ENCODE measurements around the gene HECTD4.

DNA sequence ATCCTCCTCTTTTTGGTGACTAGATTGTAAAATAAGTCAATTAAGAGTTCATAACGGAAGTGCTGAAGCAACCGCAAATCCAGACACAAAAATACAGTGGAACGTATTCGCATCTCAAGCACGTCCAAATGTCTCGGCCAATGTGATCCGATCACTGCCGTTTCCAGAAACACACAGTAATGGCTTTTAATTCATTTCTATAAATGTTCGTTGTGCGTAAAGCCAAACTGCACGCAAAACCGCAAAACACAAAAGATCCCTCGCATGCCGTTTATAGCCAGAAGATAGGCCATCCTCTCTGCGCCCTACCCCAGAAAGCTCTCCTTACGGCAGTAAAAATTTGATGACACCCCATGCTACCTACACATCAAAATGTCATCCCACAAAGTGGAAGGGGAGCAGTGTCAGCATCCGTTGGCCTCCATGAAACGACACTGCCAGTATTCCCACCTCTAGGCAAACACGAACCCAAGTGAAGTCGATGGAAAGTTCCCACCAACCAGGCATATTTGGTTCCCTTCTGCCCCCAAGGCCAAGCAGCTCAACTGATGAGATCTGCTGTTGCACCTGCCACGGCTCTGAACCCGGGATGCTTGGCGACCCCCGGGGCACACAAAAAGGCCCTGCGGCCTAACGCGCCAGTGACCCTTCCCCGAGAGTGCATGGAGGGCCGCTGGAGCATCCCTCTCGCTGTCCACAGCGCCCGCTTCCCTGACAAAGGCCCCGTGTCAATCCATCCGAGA, 1.4 kb downstream of the HECTD4 start:
- TF ChIP-seq, protein P1, sequence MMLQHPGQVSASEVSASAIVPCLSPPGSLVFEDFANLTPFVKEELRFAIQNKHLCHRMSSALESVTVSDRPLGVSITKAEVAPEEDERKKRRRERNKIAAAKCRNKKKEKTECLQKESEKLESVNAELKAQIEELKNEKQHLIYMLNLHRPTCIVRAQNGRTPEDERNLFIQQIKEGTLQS (IDR thresholded peaks at IDR 0.05) = no peak
- TF ChIP-seq, protein P2, sequence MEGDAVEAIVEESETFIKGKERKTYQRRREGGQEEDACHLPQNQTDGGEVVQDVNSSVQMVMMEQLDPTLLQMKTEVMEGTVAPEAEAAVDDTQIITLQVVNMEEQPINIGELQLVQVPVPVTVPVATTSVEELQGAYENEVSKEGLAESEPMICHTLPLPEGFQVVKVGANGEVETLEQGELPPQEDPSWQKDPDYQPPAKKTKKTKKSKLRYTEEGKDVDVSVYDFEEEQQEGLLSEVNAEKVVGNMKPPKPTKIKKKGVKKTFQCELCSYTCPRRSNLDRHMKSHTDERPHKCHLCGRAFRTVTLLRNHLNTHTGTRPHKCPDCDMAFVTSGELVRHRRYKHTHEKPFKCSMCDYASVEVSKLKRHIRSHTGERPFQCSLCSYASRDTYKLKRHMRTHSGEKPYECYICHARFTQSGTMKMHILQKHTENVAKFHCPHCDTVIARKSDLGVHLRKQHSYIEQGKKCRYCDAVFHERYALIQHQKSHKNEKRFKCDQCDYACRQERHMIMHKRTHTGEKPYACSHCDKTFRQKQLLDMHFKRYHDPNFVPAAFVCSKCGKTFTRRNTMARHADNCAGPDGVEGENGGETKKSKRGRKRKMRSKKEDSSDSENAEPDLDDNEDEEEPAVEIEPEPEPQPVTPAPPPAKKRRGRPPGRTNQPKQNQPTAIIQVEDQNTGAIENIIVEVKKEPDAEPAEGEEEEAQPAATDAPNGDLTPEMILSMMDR (IDR thresholded peaks at IDR 0.05; ENCODE audit: low read depth, low read length, missing input control) = no peak
- TF ChIP-seq, protein P3, sequence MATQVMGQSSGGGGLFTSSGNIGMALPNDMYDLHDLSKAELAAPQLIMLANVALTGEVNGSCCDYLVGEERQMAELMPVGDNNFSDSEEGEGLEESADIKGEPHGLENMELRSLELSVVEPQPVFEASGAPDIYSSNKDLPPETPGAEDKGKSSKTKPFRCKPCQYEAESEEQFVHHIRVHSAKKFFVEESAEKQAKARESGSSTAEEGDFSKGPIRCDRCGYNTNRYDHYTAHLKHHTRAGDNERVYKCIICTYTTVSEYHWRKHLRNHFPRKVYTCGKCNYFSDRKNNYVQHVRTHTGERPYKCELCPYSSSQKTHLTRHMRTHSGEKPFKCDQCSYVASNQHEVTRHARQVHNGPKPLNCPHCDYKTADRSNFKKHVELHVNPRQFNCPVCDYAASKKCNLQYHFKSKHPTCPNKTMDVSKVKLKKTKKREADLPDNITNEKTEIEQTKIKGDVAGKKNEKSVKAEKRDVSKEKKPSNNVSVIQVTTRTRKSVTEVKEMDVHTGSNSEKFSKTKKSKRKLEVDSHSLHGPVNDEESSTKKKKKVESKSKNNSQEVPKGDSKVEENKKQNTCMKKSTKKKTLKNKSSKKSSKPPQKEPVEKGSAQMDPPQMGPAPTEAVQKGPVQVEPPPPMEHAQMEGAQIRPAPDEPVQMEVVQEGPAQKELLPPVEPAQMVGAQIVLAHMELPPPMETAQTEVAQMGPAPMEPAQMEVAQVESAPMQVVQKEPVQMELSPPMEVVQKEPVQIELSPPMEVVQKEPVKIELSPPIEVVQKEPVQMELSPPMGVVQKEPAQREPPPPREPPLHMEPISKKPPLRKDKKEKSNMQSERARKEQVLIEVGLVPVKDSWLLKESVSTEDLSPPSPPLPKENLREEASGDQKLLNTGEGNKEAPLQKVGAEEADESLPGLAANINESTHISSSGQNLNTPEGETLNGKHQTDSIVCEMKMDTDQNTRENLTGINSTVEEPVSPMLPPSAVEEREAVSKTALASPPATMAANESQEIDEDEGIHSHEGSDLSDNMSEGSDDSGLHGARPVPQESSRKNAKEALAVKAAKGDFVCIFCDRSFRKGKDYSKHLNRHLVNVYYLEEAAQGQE (IDR thresholded peaks at IDR 0.05) = no peak
- TF ChIP-seq FOXA1 (IDR thresholded peaks at IDR 0.05) = no peak
- no peak for TF ChIP-seq RAD21 (IDR thresholded peaks at IDR 0.05)
- TF ChIP-seq TAF1 (conservative IDR thresholded peaks at IDR 0.05) = no peak
- TF ChIP-seq, protein P4, sequence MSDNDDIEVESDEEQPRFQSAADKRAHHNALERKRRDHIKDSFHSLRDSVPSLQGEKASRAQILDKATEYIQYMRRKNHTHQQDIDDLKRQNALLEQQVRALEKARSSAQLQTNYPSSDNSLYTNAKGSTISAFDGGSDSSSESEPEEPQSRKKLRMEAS (IDR thresholded peaks at IDR 0.05) = no peak
- TF ChIP-seq GABPA (IDR thresholded peaks at IDR 0.05 in 1 of 2, conservative IDR thresholded peaks at IDR 0.05 in 1 of 2) = no peak
- no peak for TF ChIP-seq EGR1 (IDR thresholded peaks at IDR 0.05; ENCODE audit: low read depth in 2 of 2)

Measured in liver (tissue), 3 donors.